Central memory CD4-positive, alpha-beta T cell (primary cell): ENCODE measurements around the gene PSAPL1.
"Not testable (repeated sequence)": the region's sequence is repeated elsewhere in the genome, so short reads cannot be mapped to it uniquely, and the experiment has no call there.

Experiments used
- DNase-seq: peaks from one replicate; pipeline ENCODE4 v3.0.0; 2022

Gene PSAPL1

DNA sequence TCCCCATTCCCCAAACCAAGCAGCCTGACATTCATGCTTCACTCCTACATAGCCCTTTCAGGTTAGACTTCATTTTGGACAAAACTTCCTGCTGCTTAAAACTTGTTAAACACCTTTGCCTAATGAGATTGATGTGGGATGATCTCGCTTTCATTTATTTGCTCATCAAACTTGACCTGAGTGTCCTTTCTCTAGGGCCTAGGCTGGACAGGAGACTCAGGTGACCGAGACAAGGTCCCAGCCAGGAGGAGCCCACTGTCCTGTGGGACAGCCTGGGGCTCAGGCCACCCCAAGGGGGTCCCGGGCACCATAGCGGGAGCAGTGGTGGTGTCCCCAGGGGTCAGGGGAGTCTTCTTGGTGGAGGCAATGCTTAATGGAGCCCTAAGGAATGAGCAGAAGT lies 23.7 kb upstream of the PSAPL1 start:
- no peak for DNase-seq

DNA sequence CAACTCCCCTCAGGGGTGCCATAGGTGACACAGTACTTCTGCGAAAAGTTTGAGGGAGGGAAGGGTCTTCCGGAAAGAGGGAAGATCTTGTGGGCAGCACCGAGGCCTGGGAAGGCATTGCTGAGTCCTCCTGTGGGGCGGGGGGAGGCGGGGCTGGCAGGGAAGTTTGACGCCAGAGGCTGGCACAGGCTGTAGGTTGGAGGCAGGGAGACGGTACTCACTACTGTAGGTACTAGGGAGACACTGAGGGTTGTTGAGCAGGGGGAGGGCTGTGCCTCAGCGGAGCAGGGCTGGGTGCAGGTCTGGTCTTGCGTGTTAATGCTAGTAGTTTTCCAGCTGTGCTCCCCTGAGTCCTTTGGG lies 23.3 kb upstream of the PSAPL1 start:
- no peak for DNase-seq

DNA sequence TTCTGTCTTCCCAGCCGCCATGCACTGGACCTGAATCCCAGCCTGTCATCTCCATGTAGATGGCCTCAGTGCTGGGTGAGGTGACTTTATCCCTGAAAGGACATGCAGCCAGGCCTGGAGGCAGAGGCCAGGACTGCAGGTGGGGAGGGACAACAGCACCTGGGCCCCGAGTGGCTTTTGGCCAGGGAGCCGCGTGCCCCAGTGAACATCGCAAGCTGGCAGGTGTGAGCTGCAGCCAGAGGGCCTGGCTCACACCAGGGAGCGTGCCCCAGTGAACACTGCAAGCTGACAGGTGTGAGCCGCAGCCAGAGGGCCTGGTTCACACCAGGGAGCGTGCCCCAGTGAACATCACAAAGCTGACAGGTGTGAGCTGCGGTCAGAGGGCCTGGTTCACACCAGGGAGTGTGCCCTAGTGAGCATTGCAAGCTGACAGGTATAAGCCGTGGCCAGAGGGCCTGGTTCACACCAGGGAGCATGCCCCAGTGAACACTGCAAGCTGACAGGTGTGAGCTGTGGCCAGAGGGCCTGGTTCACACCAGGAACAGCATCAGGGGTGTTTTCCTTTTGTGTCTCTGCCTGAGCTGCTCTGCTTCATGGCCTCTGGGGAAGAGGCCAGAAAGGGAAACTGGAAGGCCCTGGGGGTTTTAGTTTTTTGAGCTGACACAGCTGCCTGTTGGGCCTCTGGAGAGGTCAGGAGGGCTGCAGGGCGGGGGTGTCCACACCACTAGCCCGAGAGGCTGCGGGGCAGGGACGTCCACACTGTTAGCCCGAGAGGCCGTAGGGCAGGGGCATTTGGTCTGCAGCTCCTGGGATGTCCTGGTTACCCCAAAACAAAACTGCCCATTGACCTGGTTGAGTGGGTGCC lies 22.7 kb upstream of the PSAPL1 start:
- no peak for DNase-seq

- not testable (repeated sequence) for DNase-seq
These were observed 18.1 kb upstream of the PSAPL1 start for GRCh38 chr4:7452802-7453201.

- no peak for DNase-seq
These were observed 17.1 kb upstream of the PSAPL1 start for GRCh38 chr4:7451800-7452199.

DNA sequence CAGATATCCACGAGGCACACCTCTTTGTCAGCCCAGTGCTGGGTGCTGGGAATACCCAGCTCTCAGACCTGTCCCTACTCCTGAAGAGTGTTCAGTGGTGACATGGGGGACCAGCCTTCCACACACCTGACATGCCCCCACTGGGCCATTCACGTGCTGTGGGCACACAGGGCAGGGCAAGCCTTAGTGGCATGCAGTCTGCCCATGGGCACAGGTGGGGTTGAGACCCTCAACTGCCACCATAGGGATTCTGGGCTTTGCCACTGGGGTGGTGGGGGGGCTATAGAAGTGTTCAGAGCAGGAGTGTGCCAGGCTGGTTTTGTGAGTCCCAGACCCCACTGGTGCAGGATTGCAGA lies 16.7 kb upstream of the PSAPL1 start:
- DNase-seq = no peak

DNA sequence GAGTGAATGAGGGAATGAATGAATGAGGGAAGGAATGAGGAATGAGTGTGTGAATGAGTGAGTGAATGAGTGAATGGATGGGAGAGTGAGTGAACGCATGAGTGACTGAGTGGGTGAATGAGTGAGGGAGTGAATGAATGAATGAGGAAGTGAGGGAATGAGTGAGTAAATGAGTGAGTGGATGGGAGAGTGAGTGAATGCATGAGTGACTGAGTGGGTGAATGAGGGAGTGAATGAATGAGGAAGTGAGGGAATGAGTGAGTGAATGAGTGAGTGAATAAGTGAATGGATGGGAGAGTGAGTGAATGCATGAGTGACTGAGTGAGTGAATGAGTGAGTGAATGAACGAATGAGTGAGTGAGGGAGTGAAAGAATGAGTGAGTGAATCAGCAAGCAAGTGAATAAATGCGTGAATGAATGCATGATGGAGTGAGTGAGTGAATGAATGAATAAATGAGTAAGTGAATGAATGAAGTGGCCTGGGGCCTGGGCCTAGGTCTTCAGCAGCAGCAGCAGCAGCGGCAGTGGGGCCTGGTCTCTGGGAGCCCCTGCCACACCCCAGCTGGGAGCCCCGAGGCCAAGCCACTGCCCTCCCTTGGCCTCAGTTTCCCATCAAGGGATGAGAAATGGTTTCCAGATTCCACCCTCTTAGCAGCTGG lies 16.2 kb upstream of the PSAPL1 start:
- no peak for DNase-seq

DNA sequence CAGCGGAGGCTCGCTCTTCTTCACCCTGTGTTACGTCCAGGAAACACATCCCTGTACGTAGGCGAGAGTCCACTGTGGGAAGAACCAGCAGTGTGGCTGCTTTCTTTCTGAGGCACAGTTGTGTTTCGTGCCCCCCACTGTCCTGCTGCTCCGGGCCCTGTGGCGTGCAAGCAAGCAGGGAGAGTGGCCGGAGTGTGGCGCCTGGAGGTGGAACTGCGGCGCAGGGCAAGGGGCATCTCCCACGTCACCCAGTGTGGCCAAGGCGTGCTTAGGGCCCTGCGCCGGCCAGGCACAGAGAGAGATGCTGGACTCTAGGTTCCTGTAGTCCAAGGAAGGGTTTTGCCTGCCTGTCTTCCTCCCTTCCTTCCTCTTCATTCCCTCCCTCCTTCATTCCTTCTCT lies 13.3 kb upstream of the PSAPL1 start:
- DNase-seq = no peak

DNA sequence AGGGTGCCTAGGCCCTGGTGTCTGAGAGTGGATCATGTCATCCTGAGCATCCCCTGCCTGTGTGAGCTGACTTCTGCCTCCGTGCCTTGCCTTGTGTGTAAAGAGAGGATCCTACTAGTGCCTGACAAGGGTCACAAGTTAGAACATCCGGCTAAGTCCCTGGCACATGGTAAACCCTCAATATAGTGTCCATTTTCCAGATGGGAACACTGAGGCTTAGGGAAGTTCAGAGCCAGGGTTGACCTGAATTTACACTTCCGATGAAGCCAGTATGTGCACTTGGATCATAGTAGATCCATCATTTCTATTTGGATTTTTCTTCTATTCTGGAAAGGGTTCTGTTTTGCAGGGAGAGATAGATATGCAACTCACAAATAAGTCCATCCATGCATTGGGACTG lies 12.5 kb upstream of the PSAPL1 start:
- no peak for DNase-seq

DNA sequence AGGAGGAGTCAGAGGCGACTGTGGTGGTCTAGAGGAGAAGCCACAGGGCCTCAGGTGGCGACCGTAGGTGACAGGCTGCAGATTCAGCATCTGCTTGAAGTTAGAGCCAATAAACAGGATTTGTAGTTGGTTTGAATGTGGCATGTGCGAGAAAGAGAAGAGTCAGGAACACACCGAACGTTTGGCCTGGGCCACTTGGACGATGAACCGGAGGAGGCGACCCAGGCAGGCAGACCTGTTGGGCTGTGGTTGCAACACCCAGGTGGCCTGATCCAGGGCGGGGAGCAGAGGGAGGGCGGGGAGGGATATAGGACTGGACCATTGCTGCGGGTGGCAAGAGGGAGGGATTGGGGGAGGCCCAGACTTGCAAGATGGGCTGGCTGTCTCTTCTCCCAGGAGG lies 10.0 kb upstream of the PSAPL1 start:
- DNase-seq = no peak

DNA sequence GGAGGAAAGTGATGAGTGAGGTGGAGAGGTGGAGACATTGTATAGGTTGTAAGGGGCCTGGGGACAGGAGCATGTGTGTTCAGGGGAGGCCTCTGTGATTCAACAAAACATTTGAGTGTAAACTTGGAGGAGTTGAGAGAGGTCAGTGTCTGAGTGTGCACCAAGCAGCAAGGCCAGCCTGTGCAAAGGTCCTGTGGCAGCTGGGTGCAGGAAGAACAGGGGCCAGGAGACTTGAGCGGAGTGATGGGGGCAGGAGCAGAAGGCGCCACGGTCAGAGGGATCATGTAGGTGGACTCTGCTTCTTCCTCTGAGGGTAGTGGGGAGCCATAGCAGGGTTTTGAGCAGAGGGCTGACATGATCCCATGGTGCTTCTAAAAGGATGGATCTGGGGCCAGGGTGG lies 9.6 kb upstream of the PSAPL1 start:
- no peak for DNase-seq

DNA sequence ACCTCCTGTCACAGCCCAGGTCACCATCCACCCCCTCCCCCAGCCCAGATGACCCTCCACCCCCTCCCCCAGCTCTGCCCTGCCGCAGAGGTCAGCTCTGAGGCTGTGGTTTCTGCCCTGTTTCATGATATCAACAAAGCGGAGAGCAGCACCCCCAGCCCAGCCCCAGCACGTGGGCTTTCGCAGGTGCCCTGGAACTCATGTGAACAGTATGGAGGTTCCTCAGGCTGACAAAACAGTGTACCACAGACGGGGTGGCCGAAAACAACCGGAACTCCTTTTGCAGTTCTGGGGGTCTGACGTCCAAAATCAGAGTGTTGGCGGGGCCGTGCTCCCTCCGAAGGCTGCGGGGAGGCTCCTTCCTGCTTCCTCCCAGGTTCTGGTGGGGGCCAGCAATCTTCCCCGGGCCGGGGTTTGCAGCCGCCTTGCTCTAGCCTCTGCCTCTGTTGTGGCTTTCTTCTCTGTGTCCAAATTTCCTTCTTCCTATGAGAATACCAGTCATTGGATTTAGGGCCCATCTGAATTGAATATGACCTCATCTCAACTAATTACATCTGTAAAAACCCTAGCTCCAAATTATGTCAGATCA lies 7.9 kb upstream of the PSAPL1 start:
- DNase-seq = no peak

DNA sequence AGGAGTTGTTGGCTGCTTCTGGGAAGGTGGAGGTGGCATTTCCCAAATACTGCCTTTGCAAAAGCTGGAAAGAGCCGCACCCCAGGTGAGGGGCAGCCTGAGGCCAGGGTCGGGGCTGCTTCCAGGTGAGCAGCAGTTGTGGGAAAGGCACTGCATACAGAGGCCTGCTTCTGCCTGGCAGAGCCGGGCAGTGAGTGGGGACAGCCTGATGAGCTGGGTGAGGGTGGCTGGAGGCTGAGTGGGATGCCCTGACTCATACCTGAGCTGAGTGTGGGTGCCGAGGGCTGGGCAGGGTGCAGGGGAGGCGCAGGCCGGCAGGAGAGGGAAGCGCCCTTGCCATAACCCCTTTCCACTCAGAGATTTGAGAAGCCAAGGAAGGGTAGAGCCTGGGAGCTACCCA lies 6.5 kb upstream of the PSAPL1 start:
- DNase-seq = no peak

GRCh38 chr4:7439699-7440098 lies 5.0 kb upstream of the PSAPL1 start:
- DNase-seq = no peak

GRCh38 chr4:7436256-7436655 lies 1.5 kb upstream of the PSAPL1 start:
- no peak for DNase-seq

- DNase-seq = no peak
These were observed 836 bp upstream of the PSAPL1 start for GRCh38 chr4:7435471-7436061.

GRCh38 chr4:7434141-7434765 lies 477 bp downstream of the PSAPL1 start:
- no peak for DNase-seq

DNA sequence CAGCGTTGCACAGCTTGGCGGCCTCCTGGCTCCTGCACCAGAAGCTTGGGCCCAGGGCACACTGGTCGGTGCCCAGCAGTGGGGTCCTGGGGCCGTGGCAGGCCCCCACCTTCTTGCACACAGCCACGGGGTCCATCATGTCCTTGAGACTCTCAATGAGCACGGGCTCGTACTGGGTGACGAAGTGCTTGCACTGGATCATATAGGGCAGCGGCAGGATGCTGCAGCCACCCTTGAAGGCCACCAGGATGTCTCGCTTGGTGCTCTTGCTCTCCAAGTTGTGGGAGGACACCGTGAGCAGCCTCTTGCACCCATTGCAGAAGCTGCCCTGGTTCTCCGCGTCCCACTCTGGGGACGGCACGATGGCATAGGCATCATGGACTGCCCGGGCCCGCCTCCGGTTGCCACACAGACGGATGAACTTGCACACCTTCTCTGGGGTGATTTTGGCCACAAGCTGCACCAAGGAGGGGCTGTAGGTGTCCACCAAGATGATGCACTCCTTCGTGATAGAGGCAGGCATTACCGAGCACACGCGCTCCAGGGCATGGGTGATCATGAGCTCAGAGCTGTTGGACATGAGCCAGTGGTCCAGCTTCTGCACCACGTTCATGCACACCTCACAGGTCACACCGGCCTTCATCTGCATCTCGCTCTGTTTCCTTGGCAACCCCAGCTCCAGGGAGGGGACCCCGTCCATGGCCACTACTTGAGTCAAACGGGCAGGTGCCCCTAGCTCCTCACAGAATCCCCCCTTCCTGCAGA lies 1.2 kb downstream of the PSAPL1 start:
- DNase-seq = no peak

GRCh38 chr4:7432531-7433375 lies 2.0 kb downstream of the PSAPL1 start:
- DNase-seq = no peak

- no peak for DNase-seq
These were observed 2.8 kb downstream of the PSAPL1 start for GRCh38 chr4:7431696-7432530.
